ENCODE measurements around the gene RBBP8NL. TPM values are rescaled to one million over a fixed set of nuclear protein-coding genes. Genes with fewer than 3 reads are reported as not detected.

RBBP8NL gene
- total RNA-seq, 4 donors from 2014 or later, result 4.3 to 8.5 (median 6.3) TPM

DNA sequence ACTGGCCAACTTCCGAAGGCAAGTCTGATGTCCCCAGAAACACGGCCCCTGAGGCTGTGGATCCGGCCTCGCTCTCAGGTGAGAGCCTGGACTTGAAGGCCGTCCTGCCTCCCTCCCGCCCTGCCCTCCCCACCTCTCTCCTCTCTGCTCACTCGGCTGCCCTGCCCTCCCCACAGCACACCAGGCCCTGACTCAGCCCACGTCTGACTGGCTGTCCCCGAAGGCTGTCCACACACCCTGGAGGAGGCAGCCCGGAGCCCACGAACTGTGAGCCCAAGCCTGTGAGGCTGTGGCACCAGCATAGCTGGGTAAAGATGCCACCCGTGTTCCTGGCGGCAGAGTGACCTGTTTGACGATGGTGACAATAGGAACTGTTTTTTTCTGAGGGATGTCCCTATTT lies 32.1 kb upstream of the RBBP8NL start:
- no peak overlapping the region for H3K4me3 ChIP-seq (ENCODE audit: low read depth, poor library complexity, severe bottlenecking)
- no peak for DNase-seq (ENCODE audit: low spot score in 2 of 2)
- WGBS, 2 donors, result 60 to 69% methylated on average over 12 to 14 of the region's 14 CpGs
- TF ChIP-seq, protein P1, sequence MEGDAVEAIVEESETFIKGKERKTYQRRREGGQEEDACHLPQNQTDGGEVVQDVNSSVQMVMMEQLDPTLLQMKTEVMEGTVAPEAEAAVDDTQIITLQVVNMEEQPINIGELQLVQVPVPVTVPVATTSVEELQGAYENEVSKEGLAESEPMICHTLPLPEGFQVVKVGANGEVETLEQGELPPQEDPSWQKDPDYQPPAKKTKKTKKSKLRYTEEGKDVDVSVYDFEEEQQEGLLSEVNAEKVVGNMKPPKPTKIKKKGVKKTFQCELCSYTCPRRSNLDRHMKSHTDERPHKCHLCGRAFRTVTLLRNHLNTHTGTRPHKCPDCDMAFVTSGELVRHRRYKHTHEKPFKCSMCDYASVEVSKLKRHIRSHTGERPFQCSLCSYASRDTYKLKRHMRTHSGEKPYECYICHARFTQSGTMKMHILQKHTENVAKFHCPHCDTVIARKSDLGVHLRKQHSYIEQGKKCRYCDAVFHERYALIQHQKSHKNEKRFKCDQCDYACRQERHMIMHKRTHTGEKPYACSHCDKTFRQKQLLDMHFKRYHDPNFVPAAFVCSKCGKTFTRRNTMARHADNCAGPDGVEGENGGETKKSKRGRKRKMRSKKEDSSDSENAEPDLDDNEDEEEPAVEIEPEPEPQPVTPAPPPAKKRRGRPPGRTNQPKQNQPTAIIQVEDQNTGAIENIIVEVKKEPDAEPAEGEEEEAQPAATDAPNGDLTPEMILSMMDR (IDR thresholded peaks at IDR 0.05), result no peak
- TF ChIP-seq POLR2A (IDR thresholded peaks at IDR 0.05), result no peak
- intact Hi-C loops (cut with DNase I; ENCODE audit: low total_unique reads), result no loop called here

DNA sequence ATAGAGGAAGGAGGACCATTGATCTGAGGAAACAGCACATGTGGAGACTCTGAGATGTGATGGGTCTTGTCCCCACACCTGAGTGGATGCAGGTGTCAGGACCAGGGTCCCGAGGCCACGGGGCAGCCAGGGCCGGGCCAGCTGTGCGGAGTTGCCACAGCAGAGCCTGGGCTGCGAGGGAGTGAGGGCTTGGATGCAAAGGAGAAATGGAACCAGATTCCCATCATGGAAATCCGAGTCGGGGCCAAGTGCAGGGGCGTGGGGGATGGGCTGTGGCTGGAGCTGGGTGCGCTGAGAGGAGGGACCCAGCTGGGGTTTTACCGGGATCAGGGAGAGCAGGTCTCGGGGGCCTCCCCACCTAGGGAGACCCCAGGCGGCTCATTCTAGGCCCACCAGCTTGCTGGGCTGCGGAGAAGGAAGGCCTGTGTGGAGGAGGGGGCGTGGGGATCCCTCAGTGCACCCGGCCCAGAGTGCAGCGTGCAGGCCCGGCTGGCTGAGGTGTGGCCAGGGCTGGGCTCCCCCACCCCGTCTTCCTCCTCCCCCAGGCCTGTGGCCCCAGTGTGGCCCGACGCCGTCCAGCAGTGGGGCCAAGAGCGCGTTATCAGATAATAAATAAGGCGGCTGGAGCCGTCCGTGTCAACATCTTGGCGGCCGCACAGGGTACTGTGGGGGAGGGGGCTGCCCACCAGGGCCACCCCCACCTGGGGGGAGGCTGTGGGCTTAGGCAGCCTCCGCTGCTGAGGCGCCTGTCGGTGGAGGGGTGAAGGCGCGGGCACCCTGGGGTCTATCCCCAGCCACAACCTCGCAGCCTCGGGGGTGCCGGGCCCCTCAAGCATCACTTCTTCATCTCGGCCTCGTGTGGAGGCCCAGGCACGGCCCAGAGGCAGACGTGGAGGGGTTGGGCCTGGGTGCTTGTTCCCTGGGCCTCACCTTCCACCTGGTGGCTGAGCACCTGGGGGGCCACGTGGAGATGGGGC lies 31.2 kb upstream of the RBBP8NL start:
- H3K4me3 ChIP-seq (ENCODE audit: low read depth, poor library complexity, severe bottlenecking), result no peak overlapping the region
- WGBS, 2 donors, result 57 to 64% methylated on average over 30 to 33 of the region's 41 CpGs
- intact Hi-C loops (cut with DNase I; ENCODE audit: low total_unique reads), result no loop called here
- TF ChIP-seq, protein P1 (IDR thresholded peaks at IDR 0.05), result no peak
- no peak for TF ChIP-seq POLR2A (IDR thresholded peaks at IDR 0.05)
- no peak for DNase-seq (ENCODE audit: low spot score in 2 of 2)

DNA sequence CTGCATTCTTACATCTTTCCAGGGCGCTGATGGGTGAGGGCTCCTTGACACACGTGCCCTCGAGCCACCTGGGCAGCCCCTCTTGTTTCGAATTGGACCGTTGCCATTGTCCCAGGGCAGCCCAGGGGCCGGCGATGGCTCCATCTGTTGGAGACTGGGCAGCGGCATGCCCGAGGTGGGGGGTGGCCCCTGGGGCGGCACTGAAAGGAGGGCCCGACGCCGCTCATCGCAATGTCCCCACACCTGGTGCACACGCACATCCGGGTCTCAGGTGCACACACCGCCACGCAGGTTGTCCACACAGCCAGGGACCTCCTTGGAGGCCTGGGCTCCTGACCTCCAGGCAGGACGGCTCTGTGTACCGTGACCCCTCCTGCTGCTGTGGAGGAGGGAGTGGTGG lies 30.5 kb upstream of the RBBP8NL start:
- WGBS, 2 donors, result 77 to 81% methylated on average over 19 to 20 of the region's 20 CpGs
- DNase-seq (ENCODE audit: low spot score in 2 of 2), result no peak

DNA sequence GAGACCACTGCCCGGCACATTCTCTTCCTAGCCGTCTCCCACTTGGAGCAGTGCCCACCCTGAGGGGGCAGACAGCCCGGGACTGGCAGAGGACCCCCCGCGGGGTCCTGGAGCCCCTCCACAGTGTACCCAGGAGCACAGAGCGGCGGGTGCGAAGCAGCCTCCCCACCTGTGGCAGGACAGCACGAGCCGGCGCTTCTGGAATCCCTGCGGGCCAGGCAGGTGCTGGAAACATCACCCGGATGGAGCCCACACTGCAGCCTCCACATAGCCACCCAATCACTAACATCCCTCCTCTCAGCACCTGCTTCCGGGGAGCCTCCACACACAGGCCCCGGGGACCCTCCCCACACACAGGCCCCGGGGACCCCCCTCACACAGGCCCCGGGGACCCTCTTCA lies 29.8 kb upstream of the RBBP8NL start:
- intact Hi-C loops (cut with DNase I; ENCODE audit: low total_unique reads), result no loop called here
- TF ChIP-seq, protein P1 (IDR thresholded peaks at IDR 0.05), result no peak
- no peak for TF ChIP-seq POLR2A (IDR thresholded peaks at IDR 0.05)
- 76 to 86% methylated on average over 8 to 13 of the region's 17 CpGs for WGBS, 2 donors
- DNase-seq (ENCODE audit: low spot score in 2 of 2), result no peak
- H3K4me3 ChIP-seq (ENCODE audit: low read depth, poor library complexity, severe bottlenecking), result no peak overlapping the region

More for the DNA sequence above, 30.5 kb upstream of the RBBP8NL start:
- H3K4me3 ChIP-seq (ENCODE audit: low read depth, poor library complexity, severe bottlenecking), result no peak overlapping the region
- intact Hi-C loops (cut with DNase I; ENCODE audit: low total_unique reads), result no loop called here
- TF ChIP-seq, protein P1 (IDR thresholded peaks at IDR 0.05), result no peak
- TF ChIP-seq POLR2A (IDR thresholded peaks at IDR 0.05), result no peak

DNA sequence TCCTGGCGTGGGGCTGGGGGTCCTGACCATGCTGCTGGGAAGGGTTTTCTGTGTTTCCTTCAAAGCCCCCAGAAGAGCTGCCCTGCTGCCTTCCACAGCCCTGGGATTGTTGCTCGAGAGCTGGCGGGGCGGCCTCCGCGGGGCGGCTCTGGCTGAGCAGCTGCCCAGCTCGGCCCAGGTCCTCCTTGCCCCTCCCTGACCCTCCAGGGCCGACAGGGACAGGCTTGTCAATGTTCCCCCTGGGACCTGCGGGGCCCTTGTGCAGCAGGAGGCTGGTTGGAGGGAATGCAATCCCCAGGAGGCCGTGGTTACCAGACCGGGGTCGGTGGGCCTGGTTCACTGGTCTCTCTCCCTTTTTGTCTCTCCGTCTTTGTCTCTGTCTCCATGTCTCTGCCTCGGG lies 28.6 kb upstream of the RBBP8NL start:
- TF ChIP-seq POLR2A (IDR thresholded peaks at IDR 0.05), result no peak
- TF ChIP-seq, protein P1 (IDR thresholded peaks at IDR 0.05), result no peak
- intact Hi-C loops (cut with DNase I; ENCODE audit: low total_unique reads), result no loop called here
- 70 to 72% methylated on average over 14 to 15 of the region's 15 CpGs for WGBS, 2 donors
- H3K4me3 ChIP-seq (ENCODE audit: low read depth, poor library complexity, severe bottlenecking), result no peak overlapping the region
- DNase-seq (ENCODE audit: low spot score in 2 of 2), result no peak
